Fibroblast of lung (primary cell): ENCODE results near the gene ARID1B. TPM values are rescaled to one million over a fixed set of nuclear protein-coding genes. Genes with fewer than 3 reads are reported as not detected.

Experiments
- DNase-seq, 2 donors: peaks; one replicate each; pipeline versions ENCODE4 v3.0.0 to v3.0.0-alpha.2; 2010; ENCODE audit warnings: low read depth in 2 of 2
- H2AFZ ChIP-seq: 2 replicates; pipeline ENCODE4 v1.5.1; 2012; ENCODE audit warnings: low read length, control low read depth, inconsistent platforms
- H3K27ac ChIP-seq: 2 replicates; pipeline ENCODE4 v1.5.1; 2011; ENCODE audit warnings: low read length, control low read depth; ENCODE audit not compliant: insufficient read depth
- H3K27me3 ChIP-seq: 2 replicates; pipeline ENCODE4 v1.5.1; 2011; ENCODE audit warnings: mild to moderate bottlenecking, low read length; ENCODE audit not compliant: control insufficient read depth, insufficient read depth
- H3K36me3 ChIP-seq: 2 replicates; pipeline ENCODE4 v1.5.1; 2011; ENCODE audit warnings: low read length; ENCODE audit not compliant: control insufficient read depth, insufficient read depth
- H3K4me1 ChIP-seq: 2 replicates; pipeline ENCODE4 v1.5.1; 2011; ENCODE audit warnings: low read length; ENCODE audit not compliant: control insufficient read depth, insufficient read depth; ENCODE audit errors: extremely low read depth
- H3K4me2 ChIP-seq: 2 replicates; pipeline ENCODE4 v1.5.1; 2011; ENCODE audit warnings: low read length, control low read depth; ENCODE audit not compliant: insufficient read depth; ENCODE audit errors: extremely low read depth
- H3K4me3 ChIP-seq, 4 experiments: fragments of 200-600 bp in 1 of 4; sonication (generic) in 1 of 4; replicated peaks in 1 of 4; 2 replicates each; pipeline ENCODE4 v1.5.1; 2011 to 2016; ENCODE audit warnings: low read length in 4 of 4, low read depth in 3 of 4, mild to moderate bottlenecking in 3 of 4, control low read depth in 2 of 4, inconsistent platforms in 1 of 4, mixed read lengths in 1 of 4; ENCODE audit not compliant: insufficient read depth in 1 of 4; ENCODE audit errors: control extremely low read depth in 1 of 4
- H3K79me2 ChIP-seq: 2 replicates; pipeline ENCODE4 v1.5.1; 2012; ENCODE audit warnings: mild to moderate bottlenecking, low read length, inconsistent platforms; ENCODE audit not compliant: control insufficient read depth, insufficient read depth
- H3K9ac ChIP-seq: 2 replicates; pipeline ENCODE4 v1.5.1; 2011; ENCODE audit warnings: mild to moderate bottlenecking, low read length, control low read depth; ENCODE audit not compliant: insufficient read depth
- H3K9me3 ChIP-seq: 2 replicates; pipeline ENCODE4 v1.5.1; 2012; ENCODE audit warnings: low read depth, low read length; ENCODE audit not compliant: control insufficient read depth, insufficient read depth
- H4K20me1 ChIP-seq: 2 replicates; pipeline ENCODE4 v1.5.1; 2011; ENCODE audit warnings: low read length; ENCODE audit not compliant: control insufficient read depth, insufficient read depth; ENCODE audit errors: extremely low read depth
- CTCF ChIP-seq, 2 donors: IDR thresholded peaks in 1 of 2; conservative IDR thresholded peaks in 1 of 2; 1 replicate in 1 of 2; 2 replicates in 1 of 2; pipeline ENCODE4 v1.5.1; 2011 to 2012; ENCODE audit warnings: low read length in 2 of 2, control low read depth in 1 of 2, inconsistent platforms in 1 of 2, low read depth in 1 of 2, mild to moderate bottlenecking in 1 of 2
- EZH2 ChIP-seq: IDR thresholded peaks from 2 replicates; pipeline ENCODE4 v1.5.1; 2012; ENCODE audit warnings: low read length, control low read depth, mild to moderate bottlenecking; ENCODE audit errors: missing control alignments
- polyA plus RNA-seq, 2 donors: library from polyadenylated mRNA; depleted of rRNA in 1 of 2; stranded (reverse) in 1 of 2; unstranded in 1 of 2; fragments of >200 nt; gene quantifications; 2 replicates each; pipeline ENCODE4 v1.2.1, GENCODE V29; 2011 to 2012; ENCODE audit warnings: missing spikeins in 1 of 2
- total RNA-seq: library from RNA; depleted of rRNA; stranded (reverse); fragments of >200 nt; gene quantifications from 2 replicates; pipeline ENCODE4 v1.2.1, GENCODE V29; 2014

ARID1B gene
- total and polyA plus RNA-seq, 2 donors (not counting 1 experiment from before 2014, with no cell fraction given) = 15.4 to 41.9 TPM

- no peak for DNase-seq
- Histone ChIP-seq H3K27ac (no peak overlapping the region), H4K20me1 (no peaks in the 10 kb centered on the region), H3K9ac (no peak overlapping the region), H2AFZ (no peak overlapping the region), H3K9me3 (no peaks in the 10 kb centered on the region), H3K4me2 (no peak overlapping the region), H3K4me1 (no peaks in the 10 kb centered on the region), H3K79me2 (peaks cover 11% of the 10 kb centered on the region), H3K4me3 (no peak overlapping the region), H3K27me3 (no peaks in the 10 kb centered on the region), H3K36me3 (no peaks in the 10 kb centered on the region)
- TF ChIP-seq EZH2 (no peak), CTCF (conservative IDR thresholded peaks at IDR 0.05 in 1 of 2, IDR thresholded peaks at IDR 0.05 in 1 of 2; ENCODE audit: low read depth in 1 of 2, low read length in 2 of 2) (no peak)
Observed at GRCh38 chr6:156897907-156898531, 120.8 kb downstream of the ARID1B start.

- Histone ChIP-seq H3K4me2 (no peak overlapping the region), H4K20me1 (no peaks in the 10 kb centered on the region), H3K36me3 (no peaks in the 10 kb centered on the region), H3K79me2 (peaks cover 11% of the 10 kb centered on the region), H3K4me3 (no peak overlapping the region), H2AFZ (no peak overlapping the region), H3K9me3 (no peaks in the 10 kb centered on the region), H3K27ac (no peak overlapping the region), H3K4me1 (no peaks in the 10 kb centered on the region), H3K27me3 (no peaks in the 10 kb centered on the region), H3K9ac (no peak overlapping the region)
- no peak for DNase-seq
- TF ChIP-seq CTCF (conservative IDR thresholded peaks at IDR 0.05 in 1 of 2, IDR thresholded peaks at IDR 0.05 in 1 of 2; ENCODE audit: low read depth in 1 of 2, low read length in 2 of 2) = no peak
- no peak for TF ChIP-seq EZH2
Observed at GRCh38 chr6:156899071-156899470, 121.9 kb downstream of the ARID1B start.

- Histone ChIP-seq H3K36me3 (no peaks in the 10 kb centered on the region), H3K4me1 (no peaks in the 10 kb centered on the region), H3K27me3 (no peaks in the 10 kb centered on the region), H4K20me1 (no peaks in the 10 kb centered on the region), H3K9me3 (no peaks in the 10 kb centered on the region), H3K79me2 (peaks cover 11% of the 10 kb centered on the region), H3K27ac (no peak overlapping the region), H2AFZ (no peak overlapping the region), H3K4me2 (no peak overlapping the region), H3K4me3 (no peak overlapping the region), H3K9ac (no peak overlapping the region)
- no peak for TF ChIP-seq CTCF (conservative IDR thresholded peaks at IDR 0.05 in 1 of 2, IDR thresholded peaks at IDR 0.05 in 1 of 2; ENCODE audit: low read depth in 1 of 2, low read length in 2 of 2)
- no peak for TF ChIP-seq EZH2
- no peak for DNase-seq
Observed at GRCh38 chr6:156899532-156900135, 122.5 kb downstream of the ARID1B start.
